HepG2 (cell line): ENCODE measurements around the gene AGXT. TPM values are rescaled to one million over a fixed set of nuclear protein-coding genes. Genes with fewer than 3 reads are reported as not detected.

Experiments used
- ESRRA ChIP-seq: sonication (generic); formaldehyde crosslinking; IDR thresholded peaks from 2 replicates; pipeline ENCODE4 v1.5.1; 2020; ENCODE audit warnings: mild to moderate bottlenecking, low read depth, missing genetic modification reagents
- ISX ChIP-seq: sonication (generic); formaldehyde crosslinking; conservative IDR thresholded peaks from 2 replicates; pipeline ENCODE4 v1.5.0; 2020; ENCODE audit warnings: missing genetic modification reagents
- NCOR1 ChIP-seq: fragments of 200-600 bp; sonication (generic); IDR thresholded peaks from 2 replicates; pipeline ENCODE4 v1.7.0; 2017; ENCODE audit warnings: antibody characterized with exemption, low read length, borderline replicate concordance
- PLSCR1 ChIP-seq: sonication (generic); formaldehyde crosslinking; IDR thresholded peaks from 2 replicates; pipeline ENCODE4 v1.5.0; 2020; ENCODE audit warnings: missing genetic modification reagents, mild to moderate bottlenecking, borderline replicate concordance
- RXRA ChIP-seq: sonication (generic); formaldehyde crosslinking; IDR thresholded peaks from 2 replicates; pipeline ENCODE4 v1.5.1; 2020; ENCODE audit warnings: missing genetic modification reagents
- SMAD9 ChIP-seq: sonication (generic); formaldehyde crosslinking; IDR thresholded peaks from 2 replicates; pipeline ENCODE4 v1.5.1; 2020; ENCODE audit warnings: mild to moderate bottlenecking, missing genetic modification reagents
- SPEN ChIP-seq: sonication (generic); formaldehyde crosslinking; IDR thresholded peaks from 2 replicates; pipeline ENCODE4 v1.5.1; 2020; ENCODE audit warnings: low read depth, mild to moderate bottlenecking, missing genetic modification reagents
- SUZ12 ChIP-seq: fragments of 150-350 bp; IDR thresholded peaks from 2 replicates; pipeline ENCODE4 v1.6.1; 2014; ENCODE audit warnings: low read depth, low read length
- ZKSCAN1 ChIP-seq: fragments of 150-350 bp; IDR thresholded peaks from 2 replicates; pipeline ENCODE4 v1.6.1; 2014; ENCODE audit warnings: low read length
- ZNF253 ChIP-seq: sonication (generic); formaldehyde crosslinking; IDR thresholded peaks from 2 replicates; pipeline ENCODE4 v1.8.0; 2022; ENCODE audit warnings: mild to moderate bottlenecking, missing genetic modification reagents, borderline replicate concordance
- polyA plus RNA-seq, 8 experiments: library from polyadenylated mRNA; depleted of rRNA in 3 of 8; stranded (reverse) in 7 of 8; unstranded in 1 of 8; fragments of >200 nt; fragmentation: Illumina TruSeq in 4 of 8; extraction: Trizol in 4 of 8; gene quantifications; 2 replicates each; pipeline versions ENCODE4 v1.2.1 to v1.2.3, GENCODE V29; 2011 to 2016; ENCODE audit warnings: low read depth in 4 of 8, missing spikeins in 1 of 8, mixed read lengths in 1 of 8; ENCODE audit not compliant: insufficient read depth in 1 of 8
- total RNA-seq, 5 experiments: library from RNA; depleted of rRNA; stranded (reverse); fragments of >200 nt; fragmentation: Illumina TruSeq; extraction: Trizol; gene quantifications; 2 replicates each; pipeline ENCODE4 v1.2.3, GENCODE V29; 2016; ENCODE audit warnings: low read depth in 1 of 5
- TF ChIP-seq, protein P1 (sequence below): sonication (generic); formaldehyde crosslinking; IDR thresholded peaks from 2 replicates; pipeline ENCODE4 v1.4.0; 2020; ENCODE audit warnings: mild to moderate bottlenecking, missing genetic modification reagents
- TF ChIP-seq, protein P2 (sequence below): sonication (generic); formaldehyde crosslinking; IDR thresholded peaks from 2 replicates; pipeline ENCODE4 v1.5.0; 2020; ENCODE audit warnings: mild to moderate bottlenecking, missing genetic modification reagents
- TF ChIP-seq, protein P3 (sequence below): IDR thresholded peaks from 2 replicates; pipeline ENCODE4 v1.6.1; 2012; ENCODE audit warnings: low read length, improper control_type of control experiment

Gene AGXT
- total and polyA plus RNA-seq, 2 of the 13 experiments (the other 11 are each of a cell fraction or from before 2014, with no cell fraction given) = 41.9 to 96.1 TPM

DNA sequence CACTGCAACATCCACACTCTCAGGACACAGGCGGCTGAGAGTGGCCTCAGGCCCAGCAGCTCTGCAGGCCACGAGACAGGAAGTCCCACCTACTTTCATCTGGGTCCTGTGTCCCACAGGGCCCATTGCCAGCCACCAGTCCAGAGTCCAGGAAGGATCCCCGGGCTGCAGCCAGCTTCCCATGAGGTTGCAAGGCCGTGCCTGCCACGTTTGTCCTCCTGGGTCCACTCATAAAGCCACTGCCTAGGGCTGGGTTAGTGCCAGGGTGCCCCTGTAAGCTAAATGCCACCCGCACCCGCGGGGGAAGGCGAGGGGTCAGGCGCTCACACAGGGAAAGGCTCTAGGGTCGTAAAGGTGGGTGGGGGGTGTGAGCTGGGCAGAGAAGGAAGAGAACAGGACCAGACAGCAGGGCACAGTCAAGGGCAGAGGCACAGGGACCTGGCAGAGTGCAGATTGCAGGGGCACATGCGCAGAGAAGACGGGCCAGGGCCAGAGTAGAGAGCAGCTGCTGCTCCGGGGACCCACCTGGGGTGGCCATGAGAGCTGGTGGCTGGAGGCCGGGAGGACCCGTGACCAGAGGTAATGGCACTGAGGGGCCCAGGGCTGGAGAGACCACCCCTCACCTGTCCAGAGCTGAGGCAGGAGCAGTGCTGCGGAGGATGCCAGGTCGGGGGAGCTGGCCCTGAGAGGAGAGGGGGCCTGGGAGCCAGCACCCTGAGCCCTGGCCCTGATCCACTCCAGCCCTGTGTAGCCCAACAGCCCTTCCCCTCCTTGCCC is 8.0 kb downstream of the AGXT start (continued):
- TF ChIP-seq, protein P1, sequence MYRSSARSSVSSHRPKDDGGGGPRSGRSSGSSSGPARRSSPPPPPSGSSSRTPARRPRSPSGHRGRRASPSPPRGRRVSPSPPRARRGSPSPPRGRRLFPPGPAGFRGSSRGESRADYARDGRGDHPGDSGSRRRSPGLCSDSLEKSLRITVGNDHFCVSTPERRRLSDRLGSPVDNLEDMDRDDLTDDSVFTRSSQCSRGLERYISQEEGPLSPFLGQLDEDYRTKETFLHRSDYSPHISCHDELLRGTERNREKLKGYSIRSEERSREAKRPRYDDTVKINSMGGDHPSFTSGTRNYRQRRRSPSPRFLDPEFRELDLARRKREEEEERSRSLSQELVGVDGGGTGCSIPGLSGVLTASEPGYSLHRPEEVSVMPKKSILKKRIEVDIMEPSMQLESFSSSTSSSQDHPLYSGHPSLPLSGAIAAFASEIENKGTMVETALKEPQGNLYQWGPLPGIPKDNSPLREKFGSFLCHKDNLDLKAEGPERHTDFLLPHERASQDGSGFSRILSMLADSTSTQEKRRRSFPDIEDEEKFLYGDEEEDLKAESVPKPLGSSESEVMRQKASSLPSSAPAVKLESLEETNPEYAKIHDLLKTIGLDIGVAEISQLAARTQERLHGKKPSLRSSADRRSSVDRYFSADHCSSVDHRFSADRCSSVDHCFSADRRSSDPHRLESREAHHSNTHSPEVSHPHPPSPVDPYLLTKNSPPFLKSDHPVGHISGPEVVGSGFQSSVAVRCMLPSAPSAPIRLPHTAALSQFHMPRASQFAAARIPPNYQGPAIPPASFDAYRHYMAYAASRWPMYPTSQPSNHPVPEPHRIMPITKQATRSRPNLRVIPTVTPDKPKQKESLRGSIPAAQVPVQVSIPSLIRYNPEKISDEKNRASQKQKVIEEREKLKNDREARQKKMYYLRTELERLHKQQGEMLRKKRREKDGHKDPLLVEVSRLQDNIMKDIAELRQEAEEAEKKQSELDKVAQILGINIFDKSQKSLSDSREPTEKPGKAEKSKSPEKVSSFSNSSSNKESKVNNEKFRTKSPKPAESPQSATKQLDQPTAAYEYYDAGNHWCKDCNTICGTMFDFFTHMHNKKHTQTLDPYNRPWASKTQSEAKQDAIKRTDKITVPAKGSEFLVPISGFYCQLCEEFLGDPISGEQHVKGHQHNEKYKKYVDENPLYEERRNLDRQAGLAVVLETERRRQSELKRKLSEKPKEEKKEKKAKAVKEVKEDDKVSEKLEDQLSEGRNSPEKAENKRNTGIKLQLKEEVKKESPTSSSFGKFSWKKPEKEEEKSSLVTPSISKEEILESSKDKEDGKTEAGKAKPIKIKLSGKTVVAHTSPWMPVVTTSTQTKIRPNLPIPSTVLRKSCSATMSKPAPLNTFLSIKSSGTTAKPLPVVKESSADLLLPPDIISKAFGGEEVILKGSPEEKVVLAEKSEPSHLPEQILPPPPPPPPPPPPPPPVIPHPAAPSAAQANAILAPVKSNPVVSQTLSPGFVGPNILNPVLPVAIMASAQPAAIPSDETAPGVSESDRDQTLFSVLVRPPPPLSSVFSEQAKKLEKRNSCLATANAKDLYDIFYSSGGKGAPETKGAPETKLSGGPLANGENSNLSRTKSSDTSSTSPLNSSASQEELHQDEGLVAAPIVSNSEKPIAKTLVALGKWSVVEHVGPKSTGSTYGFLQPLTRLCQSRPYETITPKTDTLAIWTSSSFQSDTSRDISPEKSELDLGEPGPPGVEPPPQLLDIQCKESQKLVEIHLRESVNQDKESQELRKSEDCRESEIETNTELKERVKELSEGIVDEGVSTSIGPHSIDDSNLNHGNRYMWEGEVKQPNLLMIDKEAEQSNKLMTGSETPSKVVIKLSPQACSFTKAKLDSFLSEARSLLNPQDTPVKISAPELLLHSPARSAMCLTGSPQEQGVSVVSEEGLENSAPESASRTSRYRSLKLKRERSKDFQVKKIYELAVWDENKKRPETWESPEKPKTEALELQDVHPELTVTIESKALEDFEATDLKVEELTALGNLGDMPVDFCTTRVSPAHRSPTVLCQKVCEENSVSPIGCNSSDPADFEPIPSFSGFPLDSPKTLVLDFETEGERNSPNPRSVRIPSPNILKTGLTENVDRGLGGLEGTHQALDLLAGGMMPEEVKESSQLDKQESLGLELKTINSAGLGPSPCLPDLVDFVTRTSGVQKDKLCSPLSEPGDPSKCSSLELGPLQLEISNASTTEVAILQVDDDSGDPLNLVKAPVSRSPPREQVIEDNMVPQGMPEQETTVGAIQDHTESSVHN (CRISPR knock-in tag) = 0 out of 2 replicates have a peak, but pooled peaks have one; percentile 44
- TF ChIP-seq ZKSCAN1 (no peak), RXRA (CRISPR knock-in tag) (peak; percentile 84), SMAD9 (CRISPR knock-in tag) (no peak), SPEN (CRISPR knock-in tag) (peak; percentile 92), ISX (CRISPR knock-in tag) (no peak), PLSCR1 (CRISPR knock-in tag) (no peak), ESRRA (CRISPR knock-in tag) (peak; percentile 76), ZNF253 (CRISPR knock-in tag) (no peak), SUZ12 (no peak), NCOR1 (peak; percentile 90)
- TF ChIP-seq, protein P2, sequence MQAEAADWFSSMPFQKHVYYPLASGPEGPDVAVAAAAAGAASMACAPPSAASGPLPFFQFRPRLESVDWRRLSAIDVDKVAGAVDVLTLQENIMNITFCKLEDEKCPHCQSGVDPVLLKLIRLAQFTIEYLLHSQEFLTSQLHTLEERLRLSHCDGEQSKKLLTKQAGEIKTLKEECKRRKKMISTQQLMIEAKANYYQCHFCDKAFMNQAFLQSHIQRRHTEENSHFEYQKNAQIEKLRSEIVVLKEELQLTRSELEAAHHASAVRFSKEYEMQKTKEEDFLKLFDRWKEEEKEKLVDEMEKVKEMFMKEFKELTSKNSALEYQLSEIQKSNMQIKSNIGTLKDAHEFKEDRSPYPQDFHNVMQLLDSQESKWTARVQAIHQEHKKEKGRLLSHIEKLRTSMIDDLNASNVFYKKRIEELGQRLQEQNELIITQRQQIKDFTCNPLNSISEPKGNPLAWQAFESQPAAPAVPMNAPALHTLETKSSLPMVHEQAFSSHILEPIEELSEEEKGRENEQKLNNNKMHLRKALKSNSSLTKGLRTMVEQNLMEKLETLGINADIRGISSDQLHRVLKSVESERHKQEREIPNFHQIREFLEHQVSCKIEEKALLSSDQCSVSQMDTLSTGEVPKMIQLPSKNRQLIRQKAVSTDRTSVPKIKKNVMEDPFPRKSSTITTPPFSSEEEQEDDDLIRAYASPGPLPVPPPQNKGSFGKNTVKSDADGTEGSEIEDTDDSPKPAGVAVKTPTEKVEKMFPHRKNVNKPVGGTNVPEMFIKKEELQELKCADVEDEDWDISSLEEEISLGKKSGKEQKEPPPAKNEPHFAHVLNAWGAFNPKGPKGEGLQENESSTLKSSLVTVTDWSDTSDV (CRISPR knock-in tag) = no peak
- TF ChIP-seq, protein P3, sequence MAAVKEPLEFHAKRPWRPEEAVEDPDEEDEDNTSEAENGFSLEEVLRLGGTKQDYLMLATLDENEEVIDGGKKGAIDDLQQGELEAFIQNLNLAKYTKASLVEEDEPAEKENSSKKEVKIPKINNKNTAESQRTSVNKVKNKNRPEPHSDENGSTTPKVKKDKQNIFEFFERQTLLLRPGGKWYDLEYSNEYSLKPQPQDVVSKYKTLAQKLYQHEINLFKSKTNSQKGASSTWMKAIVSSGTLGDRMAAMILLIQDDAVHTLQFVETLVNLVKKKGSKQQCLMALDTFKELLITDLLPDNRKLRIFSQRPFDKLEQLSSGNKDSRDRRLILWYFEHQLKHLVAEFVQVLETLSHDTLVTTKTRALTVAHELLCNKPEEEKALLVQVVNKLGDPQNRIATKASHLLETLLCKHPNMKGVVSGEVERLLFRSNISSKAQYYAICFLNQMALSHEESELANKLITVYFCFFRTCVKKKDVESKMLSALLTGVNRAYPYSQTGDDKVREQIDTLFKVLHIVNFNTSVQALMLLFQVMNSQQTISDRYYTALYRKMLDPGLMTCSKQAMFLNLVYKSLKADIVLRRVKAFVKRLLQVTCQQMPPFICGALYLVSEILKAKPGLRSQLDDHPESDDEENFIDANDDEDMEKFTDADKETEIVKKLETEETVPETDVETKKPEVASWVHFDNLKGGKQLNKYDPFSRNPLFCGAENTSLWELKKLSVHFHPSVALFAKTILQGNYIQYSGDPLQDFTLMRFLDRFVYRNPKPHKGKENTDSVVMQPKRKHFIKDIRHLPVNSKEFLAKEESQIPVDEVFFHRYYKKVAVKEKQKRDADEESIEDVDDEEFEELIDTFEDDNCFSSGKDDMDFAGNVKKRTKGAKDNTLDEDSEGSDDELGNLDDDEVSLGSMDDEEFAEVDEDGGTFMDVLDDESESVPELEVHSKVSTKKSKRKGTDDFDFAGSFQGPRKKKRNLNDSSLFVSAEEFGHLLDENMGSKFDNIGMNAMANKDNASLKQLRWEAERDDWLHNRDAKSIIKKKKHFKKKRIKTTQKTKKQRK = no peak
